HepG2 (cell line): ENCODE measurements around the gene SPDYE6. TPM values are rescaled to one million over a fixed set of nuclear protein-coding genes. Genes with fewer than 3 reads are reported as not detected.

Source experiments
- EP300 ChIP-seq, 3 experiments: sonication (generic) in 1 of 3; formaldehyde crosslinking in 1 of 3; IDR thresholded peaks; 2 replicates each; pipeline versions ENCODE4 v1.5.1 to v1.6.1; 2011 to 2020; ENCODE audit warnings: low read depth in 2 of 3, low read length in 2 of 3, borderline replicate concordance in 1 of 3, improper control_type of control experiment in 1 of 3, mild to moderate bottlenecking in 1 of 3, missing genetic modification reagents in 1 of 3, moderate library complexity in 1 of 3
- HDAC1 ChIP-seq: sonication (generic); formaldehyde crosslinking; IDR thresholded peaks from 2 replicates; pipeline ENCODE4 v1.5.1; 2020; ENCODE audit warnings: mild to moderate bottlenecking, missing genetic modification reagents
- HDAC2 ChIP-seq: sonication (generic); formaldehyde crosslinking; IDR thresholded peaks from 2 replicates; pipeline ENCODE4 v1.4.0; 2020; ENCODE audit warnings: missing genetic modification reagents
- JUN ChIP-seq: sonication (generic); formaldehyde crosslinking; IDR thresholded peaks from 2 replicates; pipeline ENCODE4 v1.4.0; 2020; ENCODE audit warnings: mild to moderate bottlenecking, missing genetic modification reagents
- JUND ChIP-seq: sonication (generic); formaldehyde crosslinking; IDR thresholded peaks from 2 replicates; pipeline ENCODE4 v1.8.0; 2022; ENCODE audit warnings: mild to moderate bottlenecking, missing genetic modification reagents
- MED8 ChIP-seq: sonication (generic); formaldehyde crosslinking; IDR thresholded peaks from 2 replicates; pipeline ENCODE4 v1.8.1; 2023; ENCODE audit warnings: mild to moderate bottlenecking, missing genetic modification reagents; ENCODE audit not compliant: insufficient replicate concordance
- RFX1 ChIP-seq: fragments of 450-650 bp; IDR thresholded peaks from 2 replicates; pipeline ENCODE4 v1.6.1; 2017
- SAFB2 ChIP-seq: sonication (generic); formaldehyde crosslinking; IDR thresholded peaks from 2 replicates; pipeline ENCODE4 v1.5.1; 2020; ENCODE audit warnings: missing genetic modification reagents, low read depth, mild to moderate bottlenecking, borderline replicate concordance
- SATB2 ChIP-seq: sonication (generic); formaldehyde crosslinking; IDR thresholded peaks from 2 replicates; pipeline ENCODE4 v1.5.0; 2020; ENCODE audit warnings: missing genetic modification reagents
- WIZ ChIP-seq: sonication (generic); formaldehyde crosslinking; IDR thresholded peaks from 2 replicates; pipeline ENCODE4 v1.5.1; 2020; ENCODE audit warnings: mild to moderate bottlenecking, missing genetic modification reagents
- ZKSCAN1 ChIP-seq: fragments of 150-350 bp; IDR thresholded peaks from 2 replicates; pipeline ENCODE4 v1.6.1; 2014; ENCODE audit warnings: low read length
- ZNF136 ChIP-seq: sonication (generic); formaldehyde crosslinking; IDR thresholded peaks from 2 replicates; pipeline ENCODE4 v1.8.1; 2022; ENCODE audit warnings: low read depth, mild to moderate bottlenecking, moderate library complexity, missing genetic modification reagents
- ZNF574 ChIP-seq: sonication (generic); formaldehyde crosslinking; IDR thresholded peaks from 2 replicates; pipeline ENCODE4 v1.4.0; 2020; ENCODE audit warnings: missing genetic modification reagents
- ZNF83 ChIP-seq: sonication (generic); formaldehyde crosslinking; IDR thresholded peaks from 2 replicates; pipeline ENCODE4 v1.4.0; 2020; ENCODE audit warnings: missing genetic modification reagents, mild to moderate bottlenecking, borderline replicate concordance
- ZSCAN31 ChIP-seq: sonication (generic); formaldehyde crosslinking; IDR thresholded peaks from 2 replicates; pipeline ENCODE4 v1.5.0; 2020; ENCODE audit warnings: low read depth, mild to moderate bottlenecking, missing genetic modification reagents
- polyA plus RNA-seq, 8 experiments: library from polyadenylated mRNA; depleted of rRNA in 3 of 8; stranded (reverse) in 7 of 8; unstranded in 1 of 8; fragments of >200 nt; fragmentation: Illumina TruSeq in 4 of 8; extraction: Trizol in 4 of 8; gene quantifications; 2 replicates each; pipeline versions ENCODE4 v1.2.1 to v1.2.3, GENCODE V29; 2011 to 2016; ENCODE audit warnings: low read depth in 4 of 8, missing spikeins in 1 of 8, mixed read lengths in 1 of 8; ENCODE audit not compliant: insufficient read depth in 1 of 8
- total RNA-seq, 5 experiments: library from RNA; depleted of rRNA; stranded (reverse); fragments of >200 nt; fragmentation: Illumina TruSeq; extraction: Trizol; gene quantifications; 2 replicates each; pipeline ENCODE4 v1.2.3, GENCODE V29; 2016; ENCODE audit warnings: low read depth in 1 of 5
- TF ChIP-seq, protein P1 (sequence below): sonication (generic); formaldehyde crosslinking; IDR thresholded peaks from 2 replicates; pipeline ENCODE4 v1.5.0; 2020; ENCODE audit warnings: missing genetic modification reagents
- TF ChIP-seq, protein P2 (sequence below): sonication (generic); formaldehyde crosslinking; IDR thresholded peaks from 2 replicates; pipeline ENCODE4 v1.5.1; 2020; ENCODE audit warnings: mild to moderate bottlenecking, missing genetic modification reagents, moderate library complexity
- TF ChIP-seq, protein P3 (sequence below): sonication (generic); formaldehyde crosslinking; conservative IDR thresholded peaks from 2 replicates; pipeline ENCODE4 v1.4.0; 2020; ENCODE audit warnings: mild to moderate bottlenecking, missing genetic modification reagents, moderate library complexity
- TF ChIP-seq, protein P4 (sequence below): IDR thresholded peaks from 2 replicates; pipeline ENCODE4 v1.6.1; 2016; ENCODE audit warnings: mild to moderate bottlenecking, missing biosample characterization, missing genetic modification reagents

Gene SPDYE6
- total and polyA plus RNA-seq, 2 of the 13 experiments (the other 11 are each of a cell fraction or from before 2014, with no cell fraction given) = 0.07 TPM; not detected in 1

DNA sequence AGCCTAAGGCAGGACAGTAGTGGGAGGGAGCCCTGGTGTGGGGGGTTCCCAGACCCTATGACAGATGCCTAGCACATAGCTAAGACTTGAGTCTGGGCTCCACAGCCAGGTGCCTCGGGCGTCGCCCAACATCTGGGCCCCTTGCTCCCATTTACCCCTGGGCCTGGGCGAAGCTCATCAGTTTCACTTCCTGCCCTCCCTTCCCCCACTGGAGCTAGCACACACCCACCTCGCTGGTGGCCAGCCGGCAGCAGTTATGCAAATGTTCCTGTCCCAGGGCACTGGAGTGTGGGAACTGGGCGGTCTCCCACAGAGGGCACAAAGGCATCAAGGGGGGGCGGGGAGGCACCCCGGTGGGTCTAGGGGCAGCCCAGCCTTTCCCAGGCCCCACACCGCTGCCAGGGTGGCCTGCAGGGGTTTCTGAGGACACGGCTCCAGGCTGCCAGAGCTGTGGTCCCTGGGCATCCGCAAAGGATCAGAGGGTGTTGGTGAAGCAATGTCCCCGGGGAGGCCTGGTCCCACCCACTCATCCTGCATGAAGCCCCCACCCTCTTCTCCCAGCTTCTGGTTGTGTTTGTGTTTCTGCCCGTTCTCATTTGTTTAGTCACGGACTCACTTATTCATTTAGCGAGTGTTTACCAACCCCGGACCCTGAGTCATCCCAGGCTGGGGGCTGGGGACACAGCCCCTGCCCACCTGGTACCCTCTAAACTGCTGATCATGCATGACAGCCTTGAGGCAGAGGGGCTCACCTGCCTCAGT is 49.1 kb downstream of the SPDYE6 start (continued):
- 0 out of 2 replicates have a peak, but pooled peaks have one; percentile 14 for TF ChIP-seq ZNF574
- TF ChIP-seq HDAC1 (CRISPR knock-in tag) = peak; percentile 35; the same call in 1 of the 2 replicates
- no peak for TF ChIP-seq EP300 (IDR thresholded peaks at IDR 0.05; ENCODE audit: low read depth in 2 of 2, low read length in 2 of 2)
- TF ChIP-seq EP300 (CRISPR knock-in tag; IDR thresholded peaks at IDR 0.05; ENCODE audit: borderline replicate concordance) = no peak
- no peak for TF ChIP-seq MED8 (CRISPR knock-in tag)
- no peak for TF ChIP-seq JUND
- peak; percentile 17; the same call in 1 of the 2 replicates for TF ChIP-seq ZSCAN31
- no peak for TF ChIP-seq SAFB2 (CRISPR knock-in tag)
- no peak for TF ChIP-seq ZKSCAN1
- TF ChIP-seq WIZ (CRISPR knock-in tag) = no peak
- no peak for TF ChIP-seq ZNF136
- TF ChIP-seq, protein P1, sequence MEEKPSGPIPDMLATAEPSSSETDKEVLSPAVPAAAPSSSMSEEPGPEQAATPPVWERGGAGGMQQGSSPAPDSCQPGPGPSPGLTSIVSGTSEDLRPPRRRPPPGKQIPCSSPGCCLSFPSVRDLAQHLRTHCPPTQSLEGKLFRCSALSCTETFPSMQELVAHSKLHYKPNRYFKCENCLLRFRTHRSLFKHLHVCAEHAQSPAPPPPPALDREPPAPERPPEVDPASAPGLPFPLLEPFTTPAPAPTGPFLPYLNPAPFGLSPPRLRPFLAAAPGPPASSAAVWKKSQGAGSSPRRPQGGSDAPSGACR (CRISPR knock-in tag) = no peak
- no peak for TF ChIP-seq HDAC2 (CRISPR knock-in tag)
- no peak for TF ChIP-seq SATB2
- TF ChIP-seq, protein P2, sequence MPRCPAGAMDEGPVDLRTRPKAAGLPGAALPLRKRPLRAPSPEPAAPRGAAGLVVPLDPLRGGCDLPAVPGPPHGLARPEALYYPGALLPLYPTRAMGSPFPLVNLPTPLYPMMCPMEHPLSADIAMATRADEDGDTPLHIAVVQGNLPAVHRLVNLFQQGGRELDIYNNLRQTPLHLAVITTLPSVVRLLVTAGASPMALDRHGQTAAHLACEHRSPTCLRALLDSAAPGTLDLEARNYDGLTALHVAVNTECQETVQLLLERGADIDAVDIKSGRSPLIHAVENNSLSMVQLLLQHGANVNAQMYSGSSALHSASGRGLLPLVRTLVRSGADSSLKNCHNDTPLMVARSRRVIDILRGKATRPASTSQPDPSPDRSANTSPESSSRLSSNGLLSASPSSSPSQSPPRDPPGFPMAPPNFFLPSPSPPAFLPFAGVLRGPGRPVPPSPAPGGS (CRISPR knock-in tag) = peak; percentile 65; the same call in 1 of the 2 replicates
- TF ChIP-seq, protein P3, sequence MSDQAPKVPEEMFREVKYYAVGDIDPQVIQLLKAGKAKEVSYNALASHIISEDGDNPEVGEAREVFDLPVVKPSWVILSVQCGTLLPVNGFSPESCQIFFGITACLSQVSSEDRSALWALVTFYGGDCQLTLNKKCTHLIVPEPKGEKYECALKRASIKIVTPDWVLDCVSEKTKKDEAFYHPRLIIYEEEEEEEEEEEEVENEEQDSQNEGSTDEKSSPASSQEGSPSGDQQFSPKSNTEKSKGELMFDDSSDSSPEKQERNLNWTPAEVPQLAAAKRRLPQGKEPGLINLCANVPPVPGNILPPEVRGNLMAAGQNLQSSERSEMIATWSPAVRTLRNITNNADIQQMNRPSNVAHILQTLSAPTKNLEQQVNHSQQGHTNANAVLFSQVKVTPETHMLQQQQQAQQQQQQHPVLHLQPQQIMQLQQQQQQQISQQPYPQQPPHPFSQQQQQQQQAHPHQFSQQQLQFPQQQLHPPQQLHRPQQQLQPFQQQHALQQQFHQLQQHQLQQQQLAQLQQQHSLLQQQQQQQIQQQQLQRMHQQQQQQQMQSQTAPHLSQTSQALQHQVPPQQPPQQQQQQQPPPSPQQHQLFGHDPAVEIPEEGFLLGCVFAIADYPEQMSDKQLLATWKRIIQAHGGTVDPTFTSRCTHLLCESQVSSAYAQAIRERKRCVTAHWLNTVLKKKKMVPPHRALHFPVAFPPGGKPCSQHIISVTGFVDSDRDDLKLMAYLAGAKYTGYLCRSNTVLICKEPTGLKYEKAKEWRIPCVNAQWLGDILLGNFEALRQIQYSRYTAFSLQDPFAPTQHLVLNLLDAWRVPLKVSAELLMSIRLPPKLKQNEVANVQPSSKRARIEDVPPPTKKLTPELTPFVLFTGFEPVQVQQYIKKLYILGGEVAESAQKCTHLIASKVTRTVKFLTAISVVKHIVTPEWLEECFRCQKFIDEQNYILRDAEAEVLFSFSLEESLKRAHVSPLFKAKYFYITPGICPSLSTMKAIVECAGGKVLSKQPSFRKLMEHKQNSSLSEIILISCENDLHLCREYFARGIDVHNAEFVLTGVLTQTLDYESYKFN (CRISPR knock-in tag) = peak; percentile 53
- TF ChIP-seq ZNF83 (CRISPR knock-in tag) = no peak
- TF ChIP-seq JUN (CRISPR knock-in tag) = no peak
- TF ChIP-seq RFX1 = no peak
- TF ChIP-seq, protein P4, sequence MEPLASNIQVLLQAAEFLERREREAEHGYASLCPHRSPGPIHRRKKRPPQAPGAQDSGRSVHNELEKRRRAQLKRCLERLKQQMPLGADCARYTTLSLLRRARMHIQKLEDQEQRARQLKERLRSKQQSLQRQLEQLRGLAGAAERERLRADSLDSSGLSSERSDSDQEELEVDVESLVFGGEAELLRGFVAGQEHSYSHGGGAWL = no peak
